GM21528 (cell line): ENCODE measurements around the gene PDE3A.
"Not testable (repeated sequence)": the region's sequence is repeated elsewhere in the genome, so short reads cannot be mapped to it uniquely, and the experiment has no call there.

Source experiments
- ATAC-seq: cut with Tn5 transposase; IDR thresholded peaks from one replicate; pipeline ENCODE4 v1.9.1; 2021; ENCODE audit warnings: mild to moderate bottlenecking, moderate library complexity; ENCODE audit not compliant: unreplicated experiment, low FRiP score

The PDE3A gene

GRCh38 chr12:20527417-20528163 is 159.3 kb downstream of the PDE3A start:
- no peak for ATAC-seq

GRCh38 chr12:20528208-20528607 is 159.9 kb downstream of the PDE3A start:
- no peak for ATAC-seq

GRCh38 chr12:20546267-20546666 is 177.9 kb downstream of the PDE3A start:
- no peak for ATAC-seq

- no peak for ATAC-seq
Observed at GRCh38 chr12:20547816-20548575, 179.7 kb downstream of the PDE3A start.

- no peak for ATAC-seq
Observed at GRCh38 chr12:20548611-20549010, 180.3 kb downstream of the PDE3A start.

GRCh38 chr12:20549108-20549719 is 180.9 kb downstream of the PDE3A start:
- ATAC-seq, result no peak

- not testable (repeated sequence) for ATAC-seq
Observed at GRCh38 chr12:20551742-20552442, 183.6 kb downstream of the PDE3A start.

- not testable (repeated sequence) for ATAC-seq
Observed at GRCh38 chr12:20552586-20552985, 184.2 kb downstream of the PDE3A start.

- no peak for ATAC-seq
Observed at GRCh38 chr12:20555015-20555414, 186.7 kb downstream of the PDE3A start.

- no peak for ATAC-seq
Observed at GRCh38 chr12:20555771-20556170, 187.4 kb downstream of the PDE3A start.

GRCh38 chr12:20557096-20557495 is 188.8 kb downstream of the PDE3A start:
- ATAC-seq, result no peak

GRCh38 chr12:20560935-20561334 is 192.6 kb downstream of the PDE3A start:
- ATAC-seq, result no peak

GRCh38 chr12:20561871-20562270 is 193.5 kb downstream of the PDE3A start:
- ATAC-seq, result no peak

GRCh38 chr12:20567413-20567812 is 199.1 kb downstream of the PDE3A start:
- ATAC-seq, result no peak

GRCh38 chr12:20572451-20572850 is 204.1 kb downstream of the PDE3A start:
- no peak for ATAC-seq

- no peak for ATAC-seq
Observed at GRCh38 chr12:20576528-20576927, 208.2 kb downstream of the PDE3A start.

GRCh38 chr12:20577054-20577453 is 208.7 kb downstream of the PDE3A start:
- ATAC-seq, result no peak

GRCh38 chr12:20578142-20578541 is 209.8 kb downstream of the PDE3A start:
- no peak for ATAC-seq

GRCh38 chr12:20585055-20585625 is 216.8 kb downstream of the PDE3A start:
- ATAC-seq, result no peak

- ATAC-seq, result no peak
Observed at GRCh38 chr12:20585913-20586312, 217.6 kb downstream of the PDE3A start.

- no peak for ATAC-seq
Observed at GRCh38 chr12:20588042-20588441, 219.7 kb downstream of the PDE3A start.
